ENCODE data around the gene RUSF1. TPM values are rescaled to one million over a fixed set of nuclear protein-coding genes. Genes with fewer than 3 reads are reported as not detected.

The RUSF1 gene
- total and polyA plus RNA-seq, 10 of the 15 experiments (the other 5 are each of a cell fraction or from before 2014, with no cell fraction given) = 0.20 to 46.3 (median 29.7) TPM

GRCh38 chr16:31522071-31522470 is 13.9 kb upstream of the RUSF1 start:
- Histone ChIP-seq H3K4me1 (ENCODE audit: control insufficient read depth, insufficient read depth, low read length) (no peaks in the 10 kb centered on the region), H3K9me3 (replicated peaks; ENCODE audit: control insufficient read depth, insufficient read depth, low read length) (no peaks in the 10 kb centered on the region; the same call in 2 of the 3 replicates), H3K4me2 (ENCODE audit: control insufficient read depth, insufficient read depth) (no peak overlapping the region), H3K27me3 (replicated peaks in 1 of 2; ENCODE audit: control insufficient read depth in 2 of 2, insufficient read depth in 2 of 2, low read length in 1 of 2) (no peaks in the 10 kb centered on the region), H3K27ac (ENCODE audit: control insufficient read depth, insufficient read depth) (no peak overlapping the region), H3K4me3 (no peak overlapping the region), H3K79me2 (ENCODE audit: control insufficient read depth, insufficient read depth, low read length) (no peaks in the 10 kb centered on the region), H2AFZ (ENCODE audit: control insufficient read depth, low read depth, low read length) (no peak overlapping the region), H3K9ac (ENCODE audit: control insufficient read depth, insufficient read depth, low read length) (no peak overlapping the region), H3K36me3 (ENCODE audit: control insufficient read depth in 2 of 2, insufficient read depth in 2 of 2, low read length in 1 of 2) (no peaks in the 10 kb centered on the region), H4K20me1 (ENCODE audit: control insufficient read depth, insufficient read depth) (no peaks in the 10 kb centered on the region)
- RAD21 ChIA-PET (ENCODE audit: unreplicated experiment) = no interaction called here
- no peak for TF ChIP-seq ELK1 (IDR thresholded peaks at IDR 0.05; ENCODE audit: low read depth, low read length)
- no peak for TF ChIP-seq LARP7 (IDR thresholded peaks at IDR 0.05)
- no peak for TF ChIP-seq FOXM1 (IDR thresholded peaks at IDR 0.05; ENCODE audit: low read depth, low read length)
- TF ChIP-seq CHD4 (IDR thresholded peaks at IDR 0.05) = no peak
- TF ChIP-seq E2F8 (IDR thresholded peaks at IDR 0.05; ENCODE audit: low read depth, partially characterized antibody) = no peak
- TF ChIP-seq KAT2A (conservative IDR thresholded peaks at IDR 0.05; ENCODE audit: control insufficient read depth, low read depth, low read length) = no peak
- TF ChIP-seq POLR2A (IDR thresholded peaks at IDR 0.05; ENCODE audit: low read depth, low read length) = no peak
- TF ChIP-seq YY1 (IDR thresholded peaks at IDR 0.05; ENCODE audit: low read depth, low read length) = no peak
- no peak for TF ChIP-seq SMAD1 (IDR thresholded peaks at IDR 0.05; ENCODE audit: low read depth, partially characterized antibody)
- no peak for TF ChIP-seq ETV6 (conservative IDR thresholded peaks at IDR 0.05 in 1 of 2, IDR thresholded peaks at IDR 0.05 in 1 of 2; ENCODE audit: borderline replicate concordance in 1 of 2, low read depth in 1 of 2)
- TF ChIP-seq NFYA (IDR thresholded peaks at IDR 0.05; ENCODE audit: borderline replicate concordance, low read depth, low read length) = no peak
- no peak for TF ChIP-seq CBFB (IDR thresholded peaks at IDR 0.05; ENCODE audit: low read depth)
- TF ChIP-seq TCF7 (IDR thresholded peaks at IDR 0.05; ENCODE audit: borderline replicate concordance) = no peak
- POLR2A ChIA-PET = no interaction called here
- SMC1A ChIA-PET (ENCODE audit: uncharacterized antibody, unreplicated experiment) = no interaction called here
- ATAC-seq = no peak
- intact Hi-C loops (cut with micrococcal nuclease; ENCODE audit: unreplicated experiment) (no loop called here), in situ Hi-C loops (cut with MboI) (loop anchor here (5.0 kb wide), 1 partner anchor 50 kb away; no protein-coding TSS in a partner anchor)
- no peak for FAIRE-seq
- no TSS peak for BruUV-seq (replicated peaks)
- DNase-seq (ENCODE audit: low read depth, low spot score) = no peak
- CTCF ChIA-PET = no interaction called here
- WGBS (ENCODE audit: insufficient coverage, insufficient replicate concordance, low lambda C conversion rate, missing lambda C conversion rate) = 47% methylated on average over 6 of the region's 6 CpGs

All from GM12878 (cell line).